Measurements from ENCODE around the gene MYOZ3. TPM values are rescaled to one million over a fixed set of nuclear protein-coding genes. Genes with fewer than 3 reads are reported as not detected.

The MYOZ3 gene
- total RNA-seq, 1 experiment from 2014 or later = not detected

- no peaks in the 10 kb centered on the region for H3K36me3 ChIP-seq (ENCODE audit: control insufficient read depth, insufficient read depth, low read length)
- no peaks in the 10 kb centered on the region for H3K27me3 ChIP-seq (replicated peaks; ENCODE audit: control insufficient read depth, insufficient read depth, low read length)
- Mint-ChIP-seq H3K4me3 (ENCODE audit: unreplicated experiment) (peak overlapping the region; percentile 39), H3K27me3 (ENCODE audit: insufficient read depth, unreplicated experiment) (no peaks in the 10 kb centered on the region), H3K4me1 (ENCODE audit: low read depth, unreplicated experiment) (peaks cover 52% of the 10 kb centered on the region), H3K27ac (ENCODE audit: unreplicated experiment) (peak overlapping the region; percentile 79), H3K36me3 (ENCODE audit: insufficient read depth, unreplicated experiment) (peaks cover 15% of the 10 kb centered on the region), H3K9me3 (ENCODE audit: unreplicated experiment) (no peaks in the 10 kb centered on the region)
- no peak for DNase-seq
- intact Hi-C loops (cut with micrococcal nuclease; ENCODE audit: unreplicated experiment) = no loop called here
- ChIA-PET POLR2A (interaction anchor here (1.0 kb wide), 1 partner anchor 62 kb away, joined by 3 read pairs; the partner anchor contains the start of gene RBM22), CTCF (interaction anchor here (0.6 kb wide), 1 partner anchor 117 kb away, joined by 3 read pairs; no protein-coding TSS in a partner anchor)
- no peaks in the 10 kb centered on the region for H3K9me3 ChIP-seq
- BruUV-seq (replicated peaks) = no TSS peak
- H3K4me3 ChIP-seq (ENCODE audit: low read depth, low read length) = no peak overlapping the region
- peaks cover 71% of the 10 kb centered on the region for H3K4me1 ChIP-seq
- no peak for TF ChIP-seq CTCF (IDR thresholded peaks at IDR 0.05; ENCODE audit: insufficient read depth in 1 of 2, low read depth in 1 of 2, low read length in 1 of 2, severe bottlenecking in 1 of 2, unreplicated experiment in 1 of 2)
Observed at GRCh38 chr5:150638488-150639376, 22.3 kb upstream of the MYOZ3 start.

- POLR2A ChIA-PET = interaction anchor here (0.6 to 1.0 kb wide), 2 partner anchors 59 to 61 kb away, joined by 3 read pairs; partner anchors contain the start of gene RBM22
- H3K4me3 Mint-ChIP-seq (ENCODE audit: unreplicated experiment) = no peak overlapping the region
- H3K36me3 ChIP-seq (ENCODE audit: control insufficient read depth, insufficient read depth, low read length) = no peaks in the 10 kb centered on the region
- H3K4me3 ChIP-seq (ENCODE audit: low read depth, low read length) = no peak overlapping the region
- H3K4me1 ChIP-seq = peaks cover 77% of the 10 kb centered on the region
- H3K9me3 Mint-ChIP-seq (ENCODE audit: unreplicated experiment) = no peaks in the 10 kb centered on the region
- H3K4me1 Mint-ChIP-seq (ENCODE audit: low read depth, unreplicated experiment) = peaks cover 52% of the 10 kb centered on the region
- peaks cover 15% of the 10 kb centered on the region for H3K36me3 Mint-ChIP-seq (ENCODE audit: insufficient read depth, unreplicated experiment)
- no peaks in the 10 kb centered on the region for H3K9me3 ChIP-seq
- CTCF ChIA-PET = interaction anchor here (0.6 kb wide), 1 partner anchor 116 kb away, joined by 3 read pairs; no protein-coding TSS in a partner anchor
- H3K27me3 Mint-ChIP-seq (ENCODE audit: insufficient read depth, unreplicated experiment) = no peaks in the 10 kb centered on the region
- no peak for DNase-seq
- TF ChIP-seq CTCF (IDR thresholded peaks at IDR 0.05; ENCODE audit: insufficient read depth in 1 of 2, low read depth in 1 of 2, low read length in 1 of 2, severe bottlenecking in 1 of 2, unreplicated experiment in 1 of 2) = no peak
- intact Hi-C loops (cut with micrococcal nuclease; ENCODE audit: unreplicated experiment) = no loop called here
- no TSS peak for BruUV-seq (replicated peaks)
- peak overlapping the region; percentile 79 for H3K27ac Mint-ChIP-seq (ENCODE audit: unreplicated experiment)
- H3K27me3 ChIP-seq (replicated peaks; ENCODE audit: control insufficient read depth, insufficient read depth, low read length) = no peaks in the 10 kb centered on the region
Observed at GRCh38 chr5:150639377-150639692, 21.7 kb upstream of the MYOZ3 start.

- TF ChIP-seq CTCF (IDR thresholded peaks at IDR 0.05; ENCODE audit: insufficient read depth in 1 of 2, low read depth in 1 of 2, low read length in 1 of 2, severe bottlenecking in 1 of 2, unreplicated experiment in 1 of 2) = no peak
- peaks cover 52% of the 10 kb centered on the region for H3K4me1 Mint-ChIP-seq (ENCODE audit: low read depth, unreplicated experiment)
- no peak for DNase-seq
- H3K4me3 ChIP-seq (ENCODE audit: low read depth, low read length) = no peak overlapping the region
- H3K9me3 ChIP-seq = no peaks in the 10 kb centered on the region
- no peaks in the 10 kb centered on the region for H3K9me3 Mint-ChIP-seq (ENCODE audit: unreplicated experiment)
- no TSS peak for BruUV-seq (replicated peaks)
- ChIA-PET CTCF (interaction anchor here (1.1 to 1.2 kb wide), 3 partner anchors 9 to 79 kb away, joined by 3 to 6 read pairs (median 5); partner anchors contain the start of gene RBM22), POLR2A (interaction anchor here (0.6 kb wide), 1 partner anchor 60 kb away, joined by 3 read pairs; no protein-coding TSS in a partner anchor)
- no peaks in the 10 kb centered on the region for H3K27me3 Mint-ChIP-seq (ENCODE audit: insufficient read depth, unreplicated experiment)
- H3K27ac Mint-ChIP-seq (ENCODE audit: unreplicated experiment) = peak overlapping the region; percentile 79
- peak overlapping the region; percentile 61 for H3K4me3 Mint-ChIP-seq (ENCODE audit: unreplicated experiment)
- intact Hi-C loops (cut with micrococcal nuclease; ENCODE audit: unreplicated experiment) = loop anchor here (2.0 to 5.0 kb wide), 3 partner anchors 17 to 182 kb away; no protein-coding TSS in a partner anchor
- no peaks in the 10 kb centered on the region for H3K27me3 ChIP-seq (replicated peaks; ENCODE audit: control insufficient read depth, insufficient read depth, low read length)
- H3K36me3 ChIP-seq (ENCODE audit: control insufficient read depth, insufficient read depth, low read length) = no peaks in the 10 kb centered on the region
- H3K36me3 Mint-ChIP-seq (ENCODE audit: insufficient read depth, unreplicated experiment) = peaks cover 15% of the 10 kb centered on the region
- H3K4me1 ChIP-seq = peaks cover 80% of the 10 kb centered on the region
Observed at GRCh38 chr5:150639751-150640150, 21.3 kb upstream of the MYOZ3 start.

All from Caco-2 (cell line).